SH-SY5Y (cell line): Measurements from ENCODE around the gene IL17C.

Experiments used
- GATA2 ChIP-seq: IDR thresholded peaks from 2 replicates; pipeline ENCODE4 v1.6.1; 2011; ENCODE audit warnings: mild to moderate bottlenecking, low read depth, low read length
- GATA3 ChIP-seq: IDR thresholded peaks from 2 replicates; pipeline ENCODE4 v1.6.1; 2011; ENCODE audit warnings: low read depth, mild to moderate bottlenecking, low read length, moderate library complexity

DNA sequence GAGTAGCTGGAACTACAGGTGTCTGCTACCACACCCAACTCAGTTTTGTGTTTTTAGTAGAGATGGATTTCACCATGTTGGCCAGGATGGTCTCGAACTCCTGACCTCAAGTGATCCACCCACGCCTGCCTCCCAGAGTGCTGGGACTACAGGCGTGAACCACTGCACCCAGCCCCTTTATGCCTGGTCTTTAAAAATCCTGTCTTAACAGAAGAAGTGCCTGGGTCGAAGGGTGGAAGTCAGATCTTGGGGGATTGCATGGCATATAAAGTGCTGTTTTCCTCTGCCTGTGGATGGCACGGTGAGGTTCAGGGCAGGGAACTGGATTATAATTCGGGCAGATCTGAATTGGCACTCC is 37.9 kb upstream of the IL17C start:
- no peak for TF ChIP-seq GATA2
- TF ChIP-seq GATA3, result no peak
